GM18519 (cell line): ENCODE results near the gene RBSN.

Experiments used
- ATAC-seq: cut with Tn5 transposase; IDR thresholded peaks from one replicate; pipeline ENCODE4 v1.9.1; 2021; ENCODE audit warnings: mild to moderate bottlenecking, moderate library complexity; ENCODE audit not compliant: unreplicated experiment, low FRiP score

Gene RBSN

GRCh38 chr3:15102256-15102655 lies 3.3 kb upstream of the RBSN start:
- no peak for ATAC-seq

- ATAC-seq, result peak; percentile 1
Measured at GRCh38 chr3:15099364-15100098, 583 bp upstream of the RBSN start.

- no peak for ATAC-seq
Measured at GRCh38 chr3:15097891-15098290, 1.1 kb downstream of the RBSN start.

GRCh38 chr3:15096046-15096445 lies 2.9 kb downstream of the RBSN start:
- no peak for ATAC-seq

GRCh38 chr3:15094187-15094875 lies 4.6 kb downstream of the RBSN start:
- ATAC-seq, result no peak

GRCh38 chr3:15092686-15093085 lies 6.3 kb downstream of the RBSN start:
- no peak for ATAC-seq

- no peak for ATAC-seq
Measured at GRCh38 chr3:15091575-15091974, 7.4 kb downstream of the RBSN start.

GRCh38 chr3:15089201-15089600 lies 9.7 kb downstream of the RBSN start:
- no peak for ATAC-seq

GRCh38 chr3:15086699-15087098 lies 12.2 kb downstream of the RBSN start:
- ATAC-seq, result no peak

GRCh38 chr3:15086263-15086662 lies 12.7 kb downstream of the RBSN start:
- no peak for ATAC-seq

- ATAC-seq, result no peak
Measured at GRCh38 chr3:15083252-15083651, 15.7 kb downstream of the RBSN start.

- ATAC-seq, result no peak
Measured at GRCh38 chr3:15081960-15082664, 16.8 kb downstream of the RBSN start.

- no peak for ATAC-seq
Measured at GRCh38 chr3:15079091-15079490, 19.9 kb downstream of the RBSN start.

- ATAC-seq, result no peak
Measured at GRCh38 chr3:15074500-15074899, 24.4 kb downstream of the RBSN start.

GRCh38 chr3:15071699-15072098 lies 27.2 kb downstream of the RBSN start:
- no peak for ATAC-seq

GRCh38 chr3:15069441-15069840 lies 29.5 kb downstream of the RBSN start:
- ATAC-seq, result no peak

- no peak for ATAC-seq
Measured at GRCh38 chr3:15066467-15066866, 32.5 kb downstream of the RBSN start.

- no peak for ATAC-seq
Measured at GRCh38 chr3:15065550-15066007, 33.4 kb downstream of the RBSN start.

GRCh38 chr3:15064835-15065549 lies 34.0 kb downstream of the RBSN start, which contains the start of gene MRPS25:
Gene MRPS25 (minus strand): TSS chr3:15065315. CDS start chr3:15065194, 121 bp downstream.
- ATAC-seq, result peak; percentile 93

- peak; percentile 7 for ATAC-seq
Measured at GRCh38 chr3:15064299-15064834, 34.6 kb downstream of the RBSN start.
